ENCODE measurements around the gene HSPA4L. TPM values are rescaled to one million over a fixed set of nuclear protein-coding genes. Genes with fewer than 3 reads are reported as not detected.
A peak's percentile ranks its signal among the peaks of the same experiment; 100 is the strongest.

Gene HSPA4L
- total RNA-seq, 3 donors from 2014 or later: 2.7 to 14.5 (median 7.2) TPM

GRCh38 chr4:127783955-127784770 lies 2.0 kb downstream of the HSPA4L start:
- no peak for DNase-seq (ENCODE audit: low spot score in 2 of 2)
- intact Hi-C loops (cut with DNase I; ENCODE audit: low total_unique reads): no loop called here
- peak overlapping the region in 2 of 3 donors; percentile 79 to 84 for H3K4me3 ChIP-seq
- H3K27me3 ChIP-seq: no peaks in the 10 kb centered on the region
- H3K27ac ChIP-seq: peak overlapping the region; percentile 88 to 95
- H3K36me3 ChIP-seq: no peaks in the 10 kb centered on the region
- no peaks in the 10 kb centered on the region for H3K4me1 ChIP-seq
- no peak for TF ChIP-seq POLR2A (IDR thresholded peaks at IDR 0.05)
- no peak for TF ChIP-seq CTCF (IDR thresholded peaks at IDR 0.05)
- no peak for TF ChIP-seq POLR2AphosphoS5 (IDR thresholded peaks at IDR 0.05)
- no peaks in the 10 kb centered on the region for H3K9me3 ChIP-seq

GRCh38 chr4:127788517-127788916 lies 6.4 kb downstream of the HSPA4L start:
- no peak overlapping the region for H3K27ac ChIP-seq
- H3K36me3 ChIP-seq: no peaks in the 10 kb centered on the region
- H3K4me1 ChIP-seq: no peaks in the 10 kb centered on the region
- intact Hi-C loops (cut with DNase I; ENCODE audit: low total_unique reads): no loop called here
- H3K9me3 ChIP-seq: no peaks in the 10 kb centered on the region
- TF ChIP-seq CTCF (IDR thresholded peaks at IDR 0.05): no peak
- TF ChIP-seq POLR2A (IDR thresholded peaks at IDR 0.05): no peak
- TF ChIP-seq POLR2AphosphoS5 (IDR thresholded peaks at IDR 0.05): no peak
- H3K4me3 ChIP-seq: no peak overlapping the region
- no peaks in the 10 kb centered on the region for H3K27me3 ChIP-seq
- DNase-seq (ENCODE audit: low spot score in 2 of 2): no peak

DNA sequence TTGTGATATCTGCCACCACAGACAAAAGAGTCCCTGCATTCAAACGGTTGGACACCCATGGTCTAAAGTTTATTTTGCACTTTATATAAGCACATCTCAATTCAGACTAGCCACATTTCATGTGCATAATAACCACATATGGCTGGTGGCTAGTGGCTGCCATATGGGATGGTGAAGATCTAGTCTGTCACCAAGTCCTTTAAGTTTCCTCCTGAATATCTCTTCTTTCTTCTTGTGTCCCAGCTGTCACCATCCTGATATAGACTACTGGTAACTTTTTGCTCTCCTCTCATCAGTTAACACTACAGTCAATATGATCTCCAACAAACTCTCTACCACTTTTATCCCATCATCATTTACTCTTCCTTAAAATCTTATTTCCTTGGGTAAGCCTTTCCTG lies 9.3 kb downstream of the HSPA4L start:
- DNase-seq (ENCODE audit: low spot score in 2 of 2): no peak
- no peaks in the 10 kb centered on the region for H3K4me1 ChIP-seq
- H3K27ac ChIP-seq: no peak overlapping the region
- H3K4me3 ChIP-seq: no peak overlapping the region
- TF ChIP-seq POLR2A (IDR thresholded peaks at IDR 0.05) (no peak), POLR2AphosphoS5 (IDR thresholded peaks at IDR 0.05) (no peak), CTCF (IDR thresholded peaks at IDR 0.05) (no peak)
- H3K36me3 ChIP-seq: no peaks in the 10 kb centered on the region
- H3K9me3 ChIP-seq: no peaks in the 10 kb centered on the region
- intact Hi-C loops (cut with DNase I; ENCODE audit: low total_unique reads): no loop called here
- no peaks in the 10 kb centered on the region for H3K27me3 ChIP-seq

DNA sequence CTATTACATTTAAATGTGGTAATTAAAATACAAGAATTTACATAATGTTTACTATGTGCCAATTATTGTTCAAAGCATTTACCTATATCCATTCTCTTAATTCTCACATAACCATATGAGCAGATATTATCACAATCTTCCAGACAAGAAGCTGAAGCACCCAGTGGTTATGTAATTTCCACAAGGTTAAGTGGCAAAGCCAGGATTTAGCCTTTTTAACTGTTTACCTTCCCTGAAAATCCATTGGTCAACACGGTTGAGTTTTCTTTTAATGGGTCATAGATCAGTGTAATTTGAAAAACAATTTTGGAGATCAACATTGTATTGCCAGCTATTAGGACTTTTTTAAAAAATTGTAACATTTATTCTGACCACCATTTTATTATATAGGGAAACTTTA lies 11.4 kb downstream of the HSPA4L start:
- no peaks in the 10 kb centered on the region for H3K36me3 ChIP-seq
- TF ChIP-seq POLR2AphosphoS5 (IDR thresholded peaks at IDR 0.05) (no peak), POLR2A (IDR thresholded peaks at IDR 0.05) (no peak)
- H3K27me3 ChIP-seq: no peaks in the 10 kb centered on the region
- H3K27ac ChIP-seq: no peak overlapping the region
- no peaks in the 10 kb centered on the region for H3K4me1 ChIP-seq
- no peaks in the 10 kb centered on the region for H3K9me3 ChIP-seq
- intact Hi-C loops (cut with DNase I; ENCODE audit: low total_unique reads): no loop called here
- no peak overlapping the region for H3K4me3 ChIP-seq
- DNase-seq (ENCODE audit: low spot score in 2 of 2): no peak

DNA sequence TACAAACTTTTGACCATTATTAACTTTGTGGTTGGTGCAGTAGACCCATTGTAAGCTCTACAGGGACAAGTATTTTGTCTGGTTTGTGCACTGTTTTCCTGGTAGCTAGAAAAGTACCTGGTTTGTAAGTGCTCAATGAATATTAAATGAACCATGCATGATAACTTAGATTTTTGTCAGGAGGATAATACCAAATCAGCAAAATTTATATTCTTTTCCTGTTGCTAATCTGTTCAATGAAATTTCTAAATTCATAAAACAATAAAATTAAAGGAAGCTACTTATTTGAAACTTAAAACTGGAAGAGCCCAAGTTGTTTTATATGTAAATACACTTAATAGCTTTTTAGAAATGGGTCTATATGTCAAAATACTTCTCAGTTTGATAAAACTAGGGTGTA lies 17.6 kb downstream of the HSPA4L start:
- no peak for TF ChIP-seq CTCF (IDR thresholded peaks at IDR 0.05)
- no peak for TF ChIP-seq POLR2A (IDR thresholded peaks at IDR 0.05)
- no peak for TF ChIP-seq POLR2AphosphoS5 (IDR thresholded peaks at IDR 0.05)
- no peak for DNase-seq (ENCODE audit: low spot score in 2 of 2)
- intact Hi-C loops (cut with DNase I; ENCODE audit: low total_unique reads): no loop called here

More for the DNA sequence above, 17.6 kb downstream of the HSPA4L start:
- no peaks in the 10 kb centered on the region for H3K4me1 ChIP-seq
- H3K4me3 ChIP-seq: no peak overlapping the region
- H3K9me3 ChIP-seq: no peaks in the 10 kb centered on the region
- H3K27ac ChIP-seq: no peak overlapping the region
- H3K36me3 ChIP-seq: no peaks in the 10 kb centered on the region
- no peaks in the 10 kb centered on the region for H3K27me3 ChIP-seq
